Right lobe of liver (tissue), 4 donors: ENCODE results near the gene ABL1.

Source experiments
- POLR2A ChIP-seq: fragments of 450-650 bp; IDR thresholded peaks from one replicate; pipeline ENCODE4 v1.6.1; 2017; ENCODE audit warnings: antibody characterized with exemption, mild to moderate bottlenecking
- TF ChIP-seq, protein P1 (sequence below), 4 donors: fragments of 200-600 bp in 3 of 4; fragments of 450-650 bp in 1 of 4; IDR thresholded peaks; one replicate each; pipeline versions ENCODE4 v1.5.1 to v1.8.0; 2016 to 2022; ENCODE audit warnings: antibody characterized with exemption in 4 of 4, mild to moderate bottlenecking in 2 of 4
- donor health status: DM: no; HTN: no; CAD: no.
- donor health status: DM: no; HTN: no; CAD: no.
- donor health status: DM: no; HTN: yes; CAD: no.

DNA sequence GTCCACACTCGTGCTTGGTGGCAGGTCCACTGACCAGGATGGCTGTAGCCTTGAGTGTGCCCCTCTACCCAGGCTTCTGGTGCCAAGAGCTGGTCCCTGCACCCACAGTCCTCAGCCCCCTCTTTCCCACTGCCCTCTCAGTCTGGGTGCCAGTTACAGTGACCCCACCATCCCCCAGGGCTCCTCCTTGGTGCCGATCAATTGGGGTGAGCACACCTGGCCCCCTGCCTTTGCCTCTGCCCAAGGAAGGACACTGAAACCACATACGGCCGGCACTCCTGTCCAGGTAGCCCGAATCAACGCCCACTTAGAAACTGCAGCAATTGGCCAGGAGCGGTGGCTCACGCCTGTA is 80.0 kb downstream of the ABL1 start:
- TF ChIP-seq, protein P1, sequence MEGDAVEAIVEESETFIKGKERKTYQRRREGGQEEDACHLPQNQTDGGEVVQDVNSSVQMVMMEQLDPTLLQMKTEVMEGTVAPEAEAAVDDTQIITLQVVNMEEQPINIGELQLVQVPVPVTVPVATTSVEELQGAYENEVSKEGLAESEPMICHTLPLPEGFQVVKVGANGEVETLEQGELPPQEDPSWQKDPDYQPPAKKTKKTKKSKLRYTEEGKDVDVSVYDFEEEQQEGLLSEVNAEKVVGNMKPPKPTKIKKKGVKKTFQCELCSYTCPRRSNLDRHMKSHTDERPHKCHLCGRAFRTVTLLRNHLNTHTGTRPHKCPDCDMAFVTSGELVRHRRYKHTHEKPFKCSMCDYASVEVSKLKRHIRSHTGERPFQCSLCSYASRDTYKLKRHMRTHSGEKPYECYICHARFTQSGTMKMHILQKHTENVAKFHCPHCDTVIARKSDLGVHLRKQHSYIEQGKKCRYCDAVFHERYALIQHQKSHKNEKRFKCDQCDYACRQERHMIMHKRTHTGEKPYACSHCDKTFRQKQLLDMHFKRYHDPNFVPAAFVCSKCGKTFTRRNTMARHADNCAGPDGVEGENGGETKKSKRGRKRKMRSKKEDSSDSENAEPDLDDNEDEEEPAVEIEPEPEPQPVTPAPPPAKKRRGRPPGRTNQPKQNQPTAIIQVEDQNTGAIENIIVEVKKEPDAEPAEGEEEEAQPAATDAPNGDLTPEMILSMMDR (IDR thresholded peaks at IDR 0.05): no peak
- TF ChIP-seq POLR2A: no peak
